ENCODE measurements around the gene MTSS2.

DNA sequence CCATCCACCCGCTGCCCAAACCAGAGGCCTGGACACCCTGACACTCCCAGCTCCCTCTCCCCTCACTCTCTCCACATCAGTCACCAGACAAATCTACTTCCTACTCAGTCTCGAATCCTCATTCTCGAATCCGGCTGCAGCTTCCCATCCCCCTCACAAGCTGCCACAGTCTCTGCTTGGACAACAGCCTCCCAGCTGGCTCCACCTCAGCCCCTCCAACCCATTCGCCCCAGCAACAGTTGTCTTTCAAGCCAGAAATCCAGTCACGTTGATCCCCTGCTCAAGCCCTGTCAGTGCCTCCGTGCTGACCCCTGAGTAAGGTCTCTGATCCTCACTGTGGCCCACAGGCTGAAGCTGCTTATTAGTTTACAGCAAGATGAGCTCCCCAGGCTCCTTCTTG lies 44.2 kb upstream of the MTSS2 start:
- no peak for TF ChIP-seq POLR2A (IDR thresholded peaks at IDR 0.05; ENCODE audit: extremely low read depth, insufficient read length)
- TF ChIP-seq, protein P1, sequence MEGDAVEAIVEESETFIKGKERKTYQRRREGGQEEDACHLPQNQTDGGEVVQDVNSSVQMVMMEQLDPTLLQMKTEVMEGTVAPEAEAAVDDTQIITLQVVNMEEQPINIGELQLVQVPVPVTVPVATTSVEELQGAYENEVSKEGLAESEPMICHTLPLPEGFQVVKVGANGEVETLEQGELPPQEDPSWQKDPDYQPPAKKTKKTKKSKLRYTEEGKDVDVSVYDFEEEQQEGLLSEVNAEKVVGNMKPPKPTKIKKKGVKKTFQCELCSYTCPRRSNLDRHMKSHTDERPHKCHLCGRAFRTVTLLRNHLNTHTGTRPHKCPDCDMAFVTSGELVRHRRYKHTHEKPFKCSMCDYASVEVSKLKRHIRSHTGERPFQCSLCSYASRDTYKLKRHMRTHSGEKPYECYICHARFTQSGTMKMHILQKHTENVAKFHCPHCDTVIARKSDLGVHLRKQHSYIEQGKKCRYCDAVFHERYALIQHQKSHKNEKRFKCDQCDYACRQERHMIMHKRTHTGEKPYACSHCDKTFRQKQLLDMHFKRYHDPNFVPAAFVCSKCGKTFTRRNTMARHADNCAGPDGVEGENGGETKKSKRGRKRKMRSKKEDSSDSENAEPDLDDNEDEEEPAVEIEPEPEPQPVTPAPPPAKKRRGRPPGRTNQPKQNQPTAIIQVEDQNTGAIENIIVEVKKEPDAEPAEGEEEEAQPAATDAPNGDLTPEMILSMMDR (IDR thresholded peaks at IDR 0.05; ENCODE audit: low read depth, low read length): no peak
- TF ChIP-seq MYC (IDR thresholded peaks at IDR 0.05; ENCODE audit: low read depth, low read length): no peak
